ENCODE data around the gene FANCE. TPM values are rescaled to one million over a fixed set of nuclear protein-coding genes. Genes with fewer than 3 reads are reported as not detected.
"Not testable (repeated sequence)": the region's sequence is repeated elsewhere in the genome, so short reads cannot be mapped to it uniquely, and the experiment has no call there.

The FANCE gene
- polyA plus RNA-seq, 3 donors, result 1.8 to 3.0 (median 2.9) TPM

- H3K9ac ChIP-seq (ENCODE audit: insufficient read depth, low read length, poor library complexity, severe bottlenecking), result no peak overlapping the region
- no peak for TF ChIP-seq CTCF (IDR thresholded peaks at IDR 0.05)
- H3K27ac ChIP-seq (ENCODE audit: low read depth in 1 of 2, low read length in 2 of 2), result no peak overlapping the region
- Mint-ChIP-seq H3K9me3 (peaks cover 21 to 37% (median 31%) of the 10 kb centered on the region in 7 donors), H3K27me3 (ENCODE audit: low read depth in 3 of 3) (peaks cover 0 to 5% (median 2%) of the 10 kb centered on the region in 3 donors), H3K4me1 (peaks cover 22% of the 10 kb centered on the region), H3K36me3 (peaks cover 18 to 33% of the 10 kb centered on the region in 2 donors), H3K27ac (no peak overlapping the region), H3K4me3 (no peak overlapping the region)
- no peak overlapping the region for H3K4me3 ChIP-seq (replicated peaks in 1 of 3; ENCODE audit: low read depth in 2 of 3, low read length in 3 of 3)
- H2AFZ ChIP-seq (ENCODE audit: insufficient read depth, low read depth, low read length, poor library complexity, severe bottlenecking), result no peak overlapping the region
- H3K36me3 ChIP-seq (replicated peaks in 1 of 2; ENCODE audit: control insufficient read depth in 1 of 2, insufficient read depth in 2 of 2, low read length in 2 of 2), result peaks cover 3 to 12% of the 10 kb centered on the region in 2 donors
- H3K9me3 ChIP-seq (replicated peaks in 1 of 2; ENCODE audit: control insufficient read depth in 1 of 2, insufficient read depth in 1 of 2, low read length in 2 of 2), result peaks cover 27 to 34% of the 10 kb centered on the region in 2 donors
- no peak overlapping the region for H3K4me2 ChIP-seq (replicated peaks; ENCODE audit: extremely low read depth, low read length, poor library complexity, severe bottlenecking)
- peaks cover 23% of the 10 kb centered on the region in 2 donors for H3K4me1 ChIP-seq (ENCODE audit: control insufficient read depth in 1 of 2, insufficient read depth in 2 of 2, low read length in 2 of 2)
- no peak for DNase-seq
- H4K20me1 ChIP-seq (ENCODE audit: insufficient read depth, low read length), result peaks cover 6% of the 10 kb centered on the region
- WGBS (ENCODE audit: insufficient coverage), result no CpG with 5 or more reads among the region's 2 CpGs
- H3K79me2 ChIP-seq (ENCODE audit: insufficient read depth, low read length), result no peaks in the 10 kb centered on the region
- intact Hi-C loops (cut with micrococcal nuclease), result no loop called here
- no peaks in the 10 kb centered on the region for H3K27me3 ChIP-seq (ENCODE audit: control insufficient read depth in 2 of 2, insufficient read depth in 2 of 2, low read length in 2 of 2)
These were observed 22.7 kb upstream of the FANCE start for GRCh38 chr6:35429463-35429862.

DNA sequence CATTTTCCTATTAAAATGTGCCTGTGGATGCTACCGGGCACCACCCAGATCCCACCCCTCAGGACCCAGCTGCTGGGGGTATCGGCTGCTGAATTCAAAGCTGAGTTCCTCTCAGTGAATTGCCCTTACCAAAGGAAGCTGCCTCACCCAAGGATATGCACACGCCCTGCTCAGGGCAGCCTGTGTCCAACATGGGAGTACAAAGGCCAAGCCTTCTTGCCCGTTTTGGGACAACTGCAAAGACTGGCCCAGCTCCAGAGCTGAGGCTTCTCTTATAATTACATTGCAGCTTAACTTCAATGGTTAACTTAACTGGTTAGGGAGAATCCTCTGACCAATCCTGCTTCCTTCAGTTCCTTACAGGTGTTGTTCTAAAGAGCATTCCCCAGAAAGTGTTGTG is 19.8 kb upstream of the FANCE start:
- intact Hi-C loops (cut with micrococcal nuclease), result no loop called here
- H3K4me1 ChIP-seq (ENCODE audit: control insufficient read depth in 1 of 2, insufficient read depth in 2 of 2, low read length in 2 of 2), result no peaks in the 10 kb centered on the region
- no peak overlapping the region for H3K4me3 Mint-ChIP-seq
- peaks cover 27 to 34% of the 10 kb centered on the region in 2 donors for H3K9me3 ChIP-seq (replicated peaks in 1 of 2; ENCODE audit: control insufficient read depth in 1 of 2, insufficient read depth in 1 of 2, low read length in 2 of 2)
- no peaks in the 10 kb centered on the region for H3K27me3 ChIP-seq (ENCODE audit: control insufficient read depth in 2 of 2, insufficient read depth in 2 of 2, low read length in 2 of 2)
- TF ChIP-seq CTCF (IDR thresholded peaks at IDR 0.05), result no peak
- H3K27ac Mint-ChIP-seq, result no peak overlapping the region
- peaks cover 0 to 7% of the 10 kb centered on the region in 2 donors for H3K36me3 ChIP-seq (replicated peaks in 1 of 2; ENCODE audit: control insufficient read depth in 1 of 2, insufficient read depth in 2 of 2, low read length in 2 of 2)
- H3K9me3 Mint-ChIP-seq, result peaks cover 21 to 37% (median 31%) of the 10 kb centered on the region in 7 donors
- H3K4me1 Mint-ChIP-seq, result no peaks in the 10 kb centered on the region
- H4K20me1 ChIP-seq (ENCODE audit: insufficient read depth, low read length), result no peaks in the 10 kb centered on the region
- no peak overlapping the region for H3K4me3 ChIP-seq (replicated peaks in 1 of 3; ENCODE audit: low read depth in 2 of 3, low read length in 3 of 3)
- no peak overlapping the region for H3K4me2 ChIP-seq (replicated peaks; ENCODE audit: extremely low read depth, low read length, poor library complexity, severe bottlenecking)
- no peak overlapping the region for H3K27ac ChIP-seq (ENCODE audit: low read depth in 1 of 2, low read length in 2 of 2)
- H2AFZ ChIP-seq (ENCODE audit: insufficient read depth, low read depth, low read length, poor library complexity, severe bottlenecking), result no peak overlapping the region
- DNase-seq, result no peak
- H3K79me2 ChIP-seq (ENCODE audit: insufficient read depth, low read length), result no peaks in the 10 kb centered on the region
- WGBS (ENCODE audit: insufficient coverage), result 90% methylated on average over 4 of the region's 4 CpGs
- no peak overlapping the region for H3K9ac ChIP-seq (ENCODE audit: insufficient read depth, low read length, poor library complexity, severe bottlenecking)
- H3K27me3 Mint-ChIP-seq (ENCODE audit: low read depth in 3 of 3), result peaks cover 2 to 5% (median 3%) of the 10 kb centered on the region in 3 donors
- peaks cover 4 to 18% of the 10 kb centered on the region in 2 donors for H3K36me3 Mint-ChIP-seq

DNA sequence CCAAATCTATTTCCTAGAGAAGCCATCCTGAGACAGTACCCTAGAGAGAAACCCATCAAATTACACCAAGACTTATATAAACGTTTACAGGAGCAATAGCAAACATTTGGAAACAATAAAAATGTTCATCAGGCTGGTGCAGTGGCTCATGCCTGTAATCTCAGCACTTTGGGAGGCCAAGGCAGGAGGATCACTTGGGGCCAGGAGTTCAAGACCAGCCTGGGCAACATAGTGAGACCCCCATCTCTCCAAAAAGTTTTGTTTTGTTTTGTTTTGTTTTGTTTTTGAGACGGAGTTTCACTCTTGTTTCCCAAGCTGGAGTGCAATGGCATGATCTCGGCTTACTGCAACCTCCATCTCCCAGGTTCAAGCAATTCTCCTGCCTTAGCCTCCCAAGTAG is 19.4 kb upstream of the FANCE start:
- H3K79me2 ChIP-seq (ENCODE audit: insufficient read depth, low read length); H3K4me1 ChIP-seq (ENCODE audit: control insufficient read depth in 1 of 2, insufficient read depth in 2 of 2, low read length in 2 of 2); H3K4me1 Mint-ChIP-seq; H3K4me2 ChIP-seq (replicated peaks; ENCODE audit: extremely low read depth, low read length, poor library complexity, severe bottlenecking); H3K4me3 ChIP-seq (replicated peaks in 1 of 3; ENCODE audit: low read depth in 2 of 3, low read length in 3 of 3); H2AFZ ChIP-seq (ENCODE audit: insufficient read depth, low read depth, low read length, poor library complexity, severe bottlenecking); H3K27ac ChIP-seq (ENCODE audit: low read depth in 1 of 2, low read length in 2 of 2); H4K20me1 ChIP-seq (ENCODE audit: insufficient read depth, low read length); H3K27me3 ChIP-seq (ENCODE audit: control insufficient read depth in 2 of 2, insufficient read depth in 2 of 2, low read length in 2 of 2); H3K4me3 Mint-ChIP-seq; intact Hi-C loops (cut with micrococcal nuclease); DNase-seq; H3K36me3 ChIP-seq (replicated peaks in 1 of 2; ENCODE audit: control insufficient read depth in 1 of 2, insufficient read depth in 2 of 2, low read length in 2 of 2); H3K9ac ChIP-seq (ENCODE audit: insufficient read depth, low read length, poor library complexity, severe bottlenecking); H3K27ac Mint-ChIP-seq; H3K27me3 Mint-ChIP-seq (ENCODE audit: low read depth in 3 of 3): not testable (repeated sequence)
- Mint-ChIP-seq H3K9me3 (peaks cover 18 to 34% (median 30%) of the 10 kb centered on the region in 7 donors), H3K36me3 (peaks cover 4 to 15% of the 10 kb centered on the region in 2 donors)
- peaks cover 27 to 30% of the 10 kb centered on the region in 2 donors for H3K9me3 ChIP-seq (replicated peaks in 1 of 2; ENCODE audit: control insufficient read depth in 1 of 2, insufficient read depth in 1 of 2, low read length in 2 of 2)
- WGBS (ENCODE audit: insufficient coverage), result 100% methylated on average over 1 of the region's 3 CpGs

All from CD14-positive monocyte (primary cell).